OCI-M2 (cell line): ENCODE results near the gene GLIPR2.
"Not testable (repeated sequence)": the region's sequence is repeated elsewhere in the genome, so short reads cannot be mapped to it uniquely, and the experiment has no call there.

Experiments
- DNase-seq: peaks from one replicate; lab custom pipeline; 2025; ENCODE audit not compliant: unreplicated experiment; lab: John Stamatoyannopoulos, UW

The GLIPR2 gene

GRCh38 chr9:36121971-36122370 is 14.6 kb upstream of the GLIPR2 start:
- DNase-seq: no peak

GRCh38 chr9:36123515-36123914 is 13.0 kb upstream of the GLIPR2 start:
- no peak for DNase-seq

- DNase-seq: no peak
Measured at GRCh38 chr9:36125062-36125855, 11.3 kb upstream of the GLIPR2 start.

GRCh38 chr9:36126016-36126730 is 10.4 kb upstream of the GLIPR2 start:
- DNase-seq: no peak

- no peak for DNase-seq
Measured at GRCh38 chr9:36127652-36128244, 8.8 kb upstream of the GLIPR2 start.

GRCh38 chr9:36128349-36128748 is 8.2 kb upstream of the GLIPR2 start:
- DNase-seq: no peak

GRCh38 chr9:36129139-36129538 is 7.4 kb upstream of the GLIPR2 start:
- no peak for DNase-seq

- DNase-seq: not testable (repeated sequence)
Measured at GRCh38 chr9:36131666-36132065, 4.9 kb upstream of the GLIPR2 start.

GRCh38 chr9:36132086-36132485 is 4.4 kb upstream of the GLIPR2 start:
- no peak for DNase-seq

GRCh38 chr9:36134761-36135505 is 1.6 kb upstream of the GLIPR2 start:
- DNase-seq: no peak

GRCh38 chr9:36135741-36136271 is 727 bp upstream of the GLIPR2 start:
- DNase-seq: no peak

- no peak for DNase-seq
Measured at GRCh38 chr9:36136894-36137391, 410 bp downstream of the GLIPR2 start.

- DNase-seq: no peak
Measured at GRCh38 chr9:36137392-36138004, 965 bp downstream of the GLIPR2 start.

GRCh38 chr9:36138496-36138895 is 2.0 kb downstream of the GLIPR2 start:
- DNase-seq: no peak

- no peak for DNase-seq
Measured at GRCh38 chr9:36138901-36139300, 2.4 kb downstream of the GLIPR2 start.

GRCh38 chr9:36140086-36141084 is 3.9 kb downstream of the GLIPR2 start:
- no peak for DNase-seq

- DNase-seq: no peak
Measured at GRCh38 chr9:36141288-36141687, 4.8 kb downstream of the GLIPR2 start.

GRCh38 chr9:36141761-36142160 is 5.2 kb downstream of the GLIPR2 start:
- DNase-seq: no peak

GRCh38 chr9:36142510-36143244 is 6.1 kb downstream of the GLIPR2 start:
- DNase-seq: no peak
